Measurements from ENCODE around the gene STK10.

Gene STK10

GRCh38 chr5:172142709-172143215, 45.3 kb downstream of the STK10 start:
- no peak for DNase-seq (ENCODE audit: low read depth)

GRCh38 chr5:172141949-172142319, 46.1 kb downstream of the STK10 start:
- no peak for DNase-seq (ENCODE audit: low read depth)

GRCh38 chr5:172140866-172141265, 47.2 kb downstream of the STK10 start:
- DNase-seq (ENCODE audit: low read depth): no peak

DNA sequence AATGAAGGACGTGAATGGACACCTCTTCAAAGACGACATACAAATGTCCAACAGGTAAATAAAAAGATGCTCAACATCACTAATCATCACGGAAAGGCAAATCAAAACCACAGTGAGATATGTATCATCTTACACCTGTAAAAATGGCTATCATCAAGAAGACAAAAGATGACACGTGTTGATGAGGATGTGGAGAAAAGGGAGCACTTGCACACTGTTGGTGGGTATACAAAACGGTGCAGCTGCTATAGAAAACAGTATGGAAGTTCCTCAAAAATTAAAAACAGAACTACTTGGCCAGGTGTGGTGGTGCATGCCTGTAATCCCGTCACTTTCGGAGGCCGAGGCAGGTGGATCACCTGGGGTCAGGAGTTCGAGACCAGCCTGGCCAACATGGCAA, 47.9 kb downstream of the STK10 start:
- DNase-seq (ENCODE audit: low read depth): no peak

- DNase-seq (ENCODE audit: low read depth): no peak
Measured at GRCh38 chr5:172137046-172137445, 51.0 kb downstream of the STK10 start.

- DNase-seq (ENCODE audit: low read depth): peak; percentile 51
Measured at GRCh38 chr5:172133359-172134029, 54.5 kb downstream of the STK10 start.

DNA sequence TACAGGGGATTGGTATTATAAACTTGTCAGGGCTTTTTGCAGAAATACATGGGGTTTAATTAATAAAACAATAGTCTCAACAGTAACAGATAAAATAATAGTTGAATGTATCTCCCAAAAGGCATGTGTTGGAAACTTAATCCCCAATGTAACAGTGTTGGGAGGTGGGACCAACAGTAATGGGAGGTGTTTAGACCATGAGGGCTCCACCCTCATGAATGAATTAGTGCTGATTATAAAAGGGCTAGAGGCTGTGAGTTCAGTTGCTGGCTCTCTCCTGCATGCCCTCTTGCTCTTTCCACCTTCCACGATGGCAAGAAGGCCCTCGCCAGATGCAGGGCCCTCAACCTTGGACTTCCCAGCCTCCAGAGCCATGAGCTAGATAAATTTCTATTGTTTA, 56.3 kb downstream of the STK10 start:
- DNase-seq (ENCODE audit: low read depth): no peak

DNA sequence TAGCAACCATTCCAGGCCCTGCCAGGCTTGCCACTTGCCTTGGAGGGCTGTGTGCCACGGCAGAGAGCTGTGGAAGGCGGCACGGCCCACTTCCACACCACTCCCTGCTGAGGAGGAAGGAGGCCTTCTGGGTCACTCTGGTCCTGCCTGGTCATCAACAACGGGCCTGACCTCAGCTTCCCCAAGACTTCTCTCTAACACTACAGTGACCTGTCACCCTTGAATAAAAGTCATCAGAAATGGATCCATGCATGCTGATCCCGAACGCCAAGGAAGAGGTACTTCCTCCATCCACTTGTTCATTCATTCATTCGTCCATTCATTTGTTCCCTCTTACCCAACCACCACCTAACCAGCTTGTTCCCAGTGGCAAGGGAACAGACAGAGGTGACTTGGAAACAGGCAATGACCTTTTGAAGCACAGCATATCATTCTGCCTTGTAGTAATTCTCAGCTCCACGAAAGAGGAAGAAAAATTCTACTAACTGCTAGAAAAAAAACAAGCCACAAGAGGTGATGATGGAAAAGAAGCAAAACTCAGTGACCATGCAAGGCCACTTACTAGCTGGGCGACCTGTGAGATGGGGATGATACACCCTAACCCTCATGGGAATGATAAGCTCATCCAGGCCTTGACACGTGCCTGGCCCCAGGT, 58.6 kb downstream of the STK10 start:
- DNase-seq (ENCODE audit: low read depth): no peak

DNA sequence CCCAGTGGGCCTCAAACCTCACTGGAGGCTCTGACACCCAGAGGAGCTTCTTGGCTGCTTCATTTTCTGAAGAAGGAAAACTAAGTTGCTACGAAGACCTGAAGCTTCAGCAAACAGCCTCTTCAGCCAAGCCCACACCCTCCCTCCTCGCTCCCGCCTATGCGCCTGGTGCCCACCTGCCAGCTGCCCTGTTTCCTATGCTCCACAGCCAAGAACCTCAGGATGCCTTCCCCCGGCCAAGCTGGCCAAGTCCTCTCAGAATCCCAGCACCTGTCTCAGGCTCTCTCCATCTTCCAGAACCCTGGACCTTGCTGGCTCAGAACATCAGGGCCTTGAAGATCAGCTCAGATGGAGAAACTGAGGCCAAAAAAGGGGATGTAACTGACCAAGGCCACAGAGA, 60.4 kb downstream of the STK10 start:
- DNase-seq (ENCODE audit: low read depth): no peak

DNA sequence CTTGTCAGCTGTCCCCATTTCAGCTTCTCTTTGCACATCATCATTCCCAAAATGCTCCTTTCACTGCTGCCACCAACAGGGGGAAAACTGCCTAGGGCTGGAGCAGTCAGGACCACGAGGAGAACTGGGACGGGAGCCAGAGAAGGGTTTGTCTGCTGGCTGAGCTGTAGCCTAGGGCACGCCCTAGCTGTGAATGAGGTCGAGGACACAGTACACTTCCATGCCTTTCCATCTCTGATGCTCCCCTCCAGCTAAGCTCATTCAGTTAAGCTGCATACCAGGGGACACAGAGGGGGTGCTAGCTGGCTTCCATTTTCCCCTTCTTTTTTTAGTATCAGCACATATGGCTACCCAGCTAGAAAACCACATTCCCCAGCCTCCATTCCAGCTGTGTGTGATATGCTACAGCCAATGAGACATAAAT, 64.7 kb downstream of the STK10 start:
- DNase-seq (ENCODE audit: low read depth): no peak

- DNase-seq (ENCODE audit: low read depth): no peak
Measured at GRCh38 chr5:172119921-172120688, 67.9 kb downstream of the STK10 start.

- no peak for DNase-seq (ENCODE audit: low read depth)
Measured at GRCh38 chr5:172118891-172119290, 69.1 kb downstream of the STK10 start.

DNA sequence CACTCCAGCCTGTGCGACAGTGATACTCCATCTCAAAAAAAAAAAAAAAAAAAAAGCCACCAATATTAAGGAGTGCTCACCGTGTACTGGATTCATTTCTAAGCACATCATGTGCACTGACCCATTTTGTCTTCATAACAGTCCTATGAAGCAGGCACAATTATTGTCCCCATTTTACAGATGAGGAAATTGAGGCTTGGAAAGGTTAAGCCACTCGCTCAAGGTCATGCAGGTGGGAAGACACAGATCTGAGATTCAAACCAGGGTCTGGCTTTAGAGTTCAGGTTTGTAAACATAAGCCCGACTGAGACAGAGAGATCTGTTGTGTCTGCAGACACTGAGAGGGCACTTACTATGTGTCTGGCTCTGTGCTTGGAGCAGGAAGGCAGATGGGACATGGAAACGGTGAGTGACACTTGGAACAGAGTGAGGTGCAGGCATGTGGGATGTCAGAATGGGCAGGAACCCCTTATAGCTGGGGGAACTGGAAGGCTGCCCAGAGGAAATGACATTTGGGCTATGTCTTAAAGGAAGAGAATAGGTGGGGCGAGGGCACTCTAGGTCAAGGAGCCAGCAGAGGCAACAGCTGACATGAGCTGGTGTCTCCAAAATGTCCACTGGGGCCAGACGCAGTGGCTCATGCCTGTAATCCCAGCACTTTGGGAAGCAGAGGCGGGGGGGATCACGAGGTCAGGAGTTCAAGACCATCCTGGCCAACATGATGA, 69.9 kb downstream of the STK10 start:
- no peak for DNase-seq (ENCODE audit: low read depth)

GRCh38 chr5:172115541-172115982, 72.5 kb downstream of the STK10 start:
- no peak for DNase-seq (ENCODE audit: low read depth)

- DNase-seq (ENCODE audit: low read depth): peak; percentile 67
Measured at GRCh38 chr5:172114875-172115422, 73.1 kb downstream of the STK10 start.

GRCh38 chr5:172113036-172113435, 75.0 kb downstream of the STK10 start:
- DNase-seq (ENCODE audit: low read depth): peak; percentile 58

GRCh38 chr5:172111852-172112225, 76.2 kb downstream of the STK10 start:
- no peak for DNase-seq (ENCODE audit: low read depth)

DNA sequence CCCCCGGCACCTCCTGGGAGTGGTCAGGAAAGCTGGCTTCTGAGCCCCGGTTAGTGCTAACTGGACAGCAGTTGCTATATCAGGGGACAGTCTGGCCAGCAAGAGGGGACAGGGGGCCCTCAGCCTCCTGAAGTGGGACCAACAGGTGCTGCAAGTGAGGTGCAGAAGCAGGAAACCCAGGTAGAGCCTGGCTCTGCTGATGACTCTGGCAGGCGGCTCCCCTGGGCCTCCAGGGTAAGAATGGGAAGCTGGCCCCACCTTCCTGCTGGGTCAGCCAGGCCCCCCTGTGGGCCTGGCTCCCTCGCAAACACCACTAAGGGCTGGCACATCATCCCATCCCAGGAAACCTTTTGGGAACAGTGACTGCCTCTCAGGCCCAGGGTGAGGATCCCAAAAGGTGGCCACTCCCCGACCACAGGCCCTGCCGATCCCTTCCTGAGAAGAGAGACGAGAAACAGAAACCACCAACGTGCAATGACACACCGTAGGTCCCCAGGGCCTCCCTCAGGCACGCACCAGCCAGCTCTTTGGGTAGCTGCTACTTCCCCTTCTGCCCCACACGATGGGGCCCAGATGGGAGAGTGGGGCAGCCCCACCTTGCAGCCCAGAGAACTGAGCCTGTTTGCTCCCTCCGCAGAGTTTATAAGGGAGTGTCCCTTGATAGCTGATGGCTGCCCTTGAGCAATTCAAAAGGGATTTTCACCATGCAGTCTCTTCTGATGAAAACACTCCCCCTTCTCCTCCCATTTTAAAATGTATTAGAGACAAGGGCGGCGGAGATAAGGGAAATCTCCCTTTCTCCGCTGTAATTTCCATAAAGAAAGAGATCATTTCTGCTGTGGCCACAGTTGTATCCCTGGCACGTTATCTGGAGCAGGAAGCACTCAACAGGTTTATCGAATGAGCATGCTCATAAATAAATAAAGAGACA, 76.8 kb downstream of the STK10 start:
- peak; percentile 82 for DNase-seq (ENCODE audit: low read depth)

GRCh38 chr5:172110260-172110815, 77.7 kb downstream of the STK10 start:
- no peak for DNase-seq (ENCODE audit: low read depth)

GRCh38 chr5:172109749-172110148, 78.3 kb downstream of the STK10 start:
- no peak for DNase-seq (ENCODE audit: low read depth)

DNA sequence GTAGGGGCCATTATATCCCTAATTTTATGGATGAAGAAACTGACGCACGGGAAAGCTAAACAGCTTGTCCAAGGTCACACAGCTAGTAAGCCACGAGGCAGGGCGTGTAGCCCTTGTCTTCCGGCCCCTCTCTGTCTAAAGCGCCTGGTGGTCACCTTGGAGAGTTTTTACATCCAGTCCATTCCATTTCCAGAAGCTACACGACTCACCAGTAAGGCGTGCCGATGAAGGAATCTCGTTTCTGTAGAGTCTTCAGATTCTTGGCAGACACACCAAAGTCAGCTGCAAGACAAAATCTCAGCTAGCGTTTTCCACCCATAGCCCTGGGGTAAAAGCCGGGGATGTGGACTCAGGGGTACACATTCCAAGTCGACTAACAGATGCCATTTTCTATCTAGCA, 80.5 kb downstream of the STK10 start:
- no peak for DNase-seq (ENCODE audit: low read depth)

Measured in activated T-cell treated with anti-CD3 and anti-CD28 coated beads for 24 hours (primary cell).